ENCODE results near the gene HNRNPM.

DNA sequence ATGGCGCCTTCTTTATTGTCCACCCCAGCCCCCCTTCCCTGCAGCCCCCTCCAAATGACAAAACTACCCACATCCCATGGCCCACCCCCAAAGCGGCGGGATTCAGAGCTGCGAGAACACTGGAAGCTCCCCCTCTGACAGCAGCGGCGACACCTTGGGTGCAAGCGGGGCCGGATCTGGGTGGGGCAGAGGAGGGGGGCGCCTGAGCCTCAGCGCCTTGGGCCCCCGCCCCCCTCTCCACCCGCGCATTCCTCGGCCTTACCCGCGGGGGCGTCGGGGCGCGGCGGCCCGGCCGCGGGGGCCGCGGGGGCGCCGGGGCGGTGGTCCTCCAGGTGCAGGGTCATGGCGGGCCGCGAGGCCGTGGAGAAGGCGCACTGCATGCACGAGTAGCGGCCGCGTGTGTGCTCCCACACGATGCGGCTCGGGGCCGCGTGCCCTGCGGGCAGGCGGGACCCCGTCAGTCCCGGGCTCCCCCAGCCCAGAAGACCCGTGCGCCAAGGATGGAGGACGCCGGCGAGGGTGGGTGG is 65.9 kb downstream of the HNRNPM start:
- TF ChIP-seq, protein P1, sequence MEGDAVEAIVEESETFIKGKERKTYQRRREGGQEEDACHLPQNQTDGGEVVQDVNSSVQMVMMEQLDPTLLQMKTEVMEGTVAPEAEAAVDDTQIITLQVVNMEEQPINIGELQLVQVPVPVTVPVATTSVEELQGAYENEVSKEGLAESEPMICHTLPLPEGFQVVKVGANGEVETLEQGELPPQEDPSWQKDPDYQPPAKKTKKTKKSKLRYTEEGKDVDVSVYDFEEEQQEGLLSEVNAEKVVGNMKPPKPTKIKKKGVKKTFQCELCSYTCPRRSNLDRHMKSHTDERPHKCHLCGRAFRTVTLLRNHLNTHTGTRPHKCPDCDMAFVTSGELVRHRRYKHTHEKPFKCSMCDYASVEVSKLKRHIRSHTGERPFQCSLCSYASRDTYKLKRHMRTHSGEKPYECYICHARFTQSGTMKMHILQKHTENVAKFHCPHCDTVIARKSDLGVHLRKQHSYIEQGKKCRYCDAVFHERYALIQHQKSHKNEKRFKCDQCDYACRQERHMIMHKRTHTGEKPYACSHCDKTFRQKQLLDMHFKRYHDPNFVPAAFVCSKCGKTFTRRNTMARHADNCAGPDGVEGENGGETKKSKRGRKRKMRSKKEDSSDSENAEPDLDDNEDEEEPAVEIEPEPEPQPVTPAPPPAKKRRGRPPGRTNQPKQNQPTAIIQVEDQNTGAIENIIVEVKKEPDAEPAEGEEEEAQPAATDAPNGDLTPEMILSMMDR (IDR thresholded peaks at IDR 0.05): no peak
- TF ChIP-seq POLR2A (IDR thresholded peaks at IDR 0.05): no peak
